ENCODE results near the gene HRCT1. TPM values are rescaled to one million over a fixed set of nuclear protein-coding genes. Genes with fewer than 3 reads are reported as not detected.

HRCT1 gene
- total RNA-seq, 4 donors from 2014 or later, result 4.0 to 32.7 (median 17.0) TPM

- TF ChIP-seq POLR2A (IDR thresholded peaks at IDR 0.05), result no peak
- no peak for TF ChIP-seq EP300 (IDR thresholded peaks at IDR 0.05)
- TF ChIP-seq, protein P1, sequence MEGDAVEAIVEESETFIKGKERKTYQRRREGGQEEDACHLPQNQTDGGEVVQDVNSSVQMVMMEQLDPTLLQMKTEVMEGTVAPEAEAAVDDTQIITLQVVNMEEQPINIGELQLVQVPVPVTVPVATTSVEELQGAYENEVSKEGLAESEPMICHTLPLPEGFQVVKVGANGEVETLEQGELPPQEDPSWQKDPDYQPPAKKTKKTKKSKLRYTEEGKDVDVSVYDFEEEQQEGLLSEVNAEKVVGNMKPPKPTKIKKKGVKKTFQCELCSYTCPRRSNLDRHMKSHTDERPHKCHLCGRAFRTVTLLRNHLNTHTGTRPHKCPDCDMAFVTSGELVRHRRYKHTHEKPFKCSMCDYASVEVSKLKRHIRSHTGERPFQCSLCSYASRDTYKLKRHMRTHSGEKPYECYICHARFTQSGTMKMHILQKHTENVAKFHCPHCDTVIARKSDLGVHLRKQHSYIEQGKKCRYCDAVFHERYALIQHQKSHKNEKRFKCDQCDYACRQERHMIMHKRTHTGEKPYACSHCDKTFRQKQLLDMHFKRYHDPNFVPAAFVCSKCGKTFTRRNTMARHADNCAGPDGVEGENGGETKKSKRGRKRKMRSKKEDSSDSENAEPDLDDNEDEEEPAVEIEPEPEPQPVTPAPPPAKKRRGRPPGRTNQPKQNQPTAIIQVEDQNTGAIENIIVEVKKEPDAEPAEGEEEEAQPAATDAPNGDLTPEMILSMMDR (IDR thresholded peaks at IDR 0.05), result no peak
- no peak for TF ChIP-seq POLR2AphosphoS5 (IDR thresholded peaks at IDR 0.05)
- whole genome bisulfite sequencing, 2 donors (ENCODE audit: low coverage in 1 of 2), result 34 to 38% methylated on average over 4 to 7 of the region's 9 CpGs
- Histone ChIP-seq H3K9me3 (no peaks in the 10 kb centered on the region), H3K27me3 (no peaks in the 10 kb centered on the region), H3K4me3 (no peak overlapping the region), H3K36me3 (no peaks in the 10 kb centered on the region), H3K27ac (peak overlapping the region in 2 of 4 donors; percentile 2 to 30), H3K4me1 (peaks cover under 1 to 58% (median 19%) of the 10 kb centered on the region in 3 donors)
- peak; percentile 62 for ATAC-seq
These were observed 8.4 kb downstream of the HRCT1 start for GRCh38 chr9:35914301-35914807.

DNA sequence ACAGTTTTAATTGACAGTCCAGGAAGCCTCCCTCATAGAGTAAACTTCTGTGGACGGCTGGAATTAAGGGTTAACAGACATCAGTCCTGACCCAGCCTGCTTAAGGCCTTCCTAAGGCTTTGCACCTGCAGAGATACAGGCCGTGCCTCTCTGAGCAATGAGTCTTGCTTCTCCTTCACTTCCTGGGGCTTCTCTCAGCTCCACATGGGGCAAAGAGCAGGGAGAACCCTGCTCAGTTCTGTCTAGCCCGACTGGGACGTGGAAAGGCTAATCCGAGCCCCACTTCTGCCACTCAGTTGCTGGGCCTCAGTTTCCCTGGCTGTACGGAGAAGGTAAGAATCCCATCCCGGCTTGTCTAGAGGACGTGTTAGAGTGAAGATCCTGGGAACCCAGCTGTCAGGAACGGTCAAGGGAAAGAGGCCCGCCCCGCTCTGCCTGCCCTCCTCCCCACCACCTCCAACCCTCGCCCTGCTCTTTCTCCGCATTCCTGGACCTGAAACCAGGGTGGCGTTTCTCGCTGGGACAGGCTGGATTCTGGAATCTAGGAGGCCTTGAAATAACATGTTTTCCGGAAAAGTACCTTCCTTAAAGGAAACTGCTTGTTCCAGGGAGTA lies 9.8 kb downstream of the HRCT1 start:
- 77 to 100% methylated on average over 2 to 7 of the region's 16 CpGs for WGBS, 2 donors (ENCODE audit: low coverage in 1 of 2)

GRCh38 chr9:35917261-35917660 lies 11.3 kb downstream of the HRCT1 start:
- TF ChIP-seq, protein P1 (IDR thresholded peaks at IDR 0.05), result no peak
- TF ChIP-seq POLR2AphosphoS5 (IDR thresholded peaks at IDR 0.05) (no peak), EP300 (IDR thresholded peaks at IDR 0.05) (no peak), POLR2A (IDR thresholded peaks at IDR 0.05) (no peak)
- H3K36me3 ChIP-seq, result no peaks in the 10 kb centered on the region
- 89% methylated on average over 2 of the region's 4 CpGs; no CpG with 5 or more reads in 1 of the 2 donors for WGBS, 2 donors (ENCODE audit: low coverage in 1 of 2)
- H3K4me1 ChIP-seq, result peaks cover 0 to 44% (median 5%) of the 10 kb centered on the region in 3 donors
- ATAC-seq, result no peak
- H3K27me3 ChIP-seq, result no peaks in the 10 kb centered on the region
- no peaks in the 10 kb centered on the region for H3K9me3 ChIP-seq
- H3K4me3 ChIP-seq, result no peak overlapping the region
- H3K27ac ChIP-seq, result peak overlapping the region in 3 of 4 donors; percentile 33 to 64 (median 42)

More for the DNA sequence above, 9.8 kb downstream of the HRCT1 start:
- no peak for ATAC-seq
- no peaks in the 10 kb centered on the region for H3K36me3 ChIP-seq
- TF ChIP-seq EP300 (IDR thresholded peaks at IDR 0.05), result no peak
- no peak for TF ChIP-seq POLR2A (IDR thresholded peaks at IDR 0.05)
- TF ChIP-seq, protein P1 (IDR thresholded peaks at IDR 0.05), result no peak
- no peak for TF ChIP-seq POLR2AphosphoS5 (IDR thresholded peaks at IDR 0.05)
- H3K27me3 ChIP-seq, result no peaks in the 10 kb centered on the region
- no peaks in the 10 kb centered on the region for H3K9me3 ChIP-seq
- peaks cover 0 to 56% (median 10%) of the 10 kb centered on the region in 3 donors for H3K4me1 ChIP-seq
- H3K4me3 ChIP-seq, result no peak overlapping the region
- peak overlapping the region in 3 of 4 donors; percentile 30 to 64 (median 54) for H3K27ac ChIP-seq

DNA sequence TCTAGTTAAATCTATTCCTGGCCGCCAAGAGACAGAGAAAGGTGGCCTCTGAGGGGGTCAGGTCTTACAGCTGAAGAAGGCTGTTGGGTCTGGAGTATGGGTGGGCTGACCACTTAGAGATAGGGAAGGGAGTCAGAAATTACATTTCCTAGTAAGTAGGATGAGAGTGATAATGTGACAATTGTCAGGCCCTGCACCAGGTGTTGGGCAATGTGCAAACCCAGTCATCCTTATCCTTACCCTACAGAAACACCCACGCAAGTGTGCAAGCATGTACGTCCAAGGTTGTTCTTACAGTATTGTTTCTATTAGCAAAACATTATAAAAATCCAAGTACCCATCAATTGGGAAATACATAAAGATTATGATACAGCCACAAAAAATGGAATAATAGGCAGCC lies 12.8 kb downstream of the HRCT1 start:
- H3K27ac ChIP-seq, result peak overlapping the region in 3 of 4 donors; percentile 20 to 64 (median 41)
- no peak overlapping the region for H3K4me3 ChIP-seq
- ATAC-seq, result no peak
- TF ChIP-seq EP300 (IDR thresholded peaks at IDR 0.05) (no peak), POLR2AphosphoS5 (IDR thresholded peaks at IDR 0.05) (no peak)
- TF ChIP-seq, protein P1 (IDR thresholded peaks at IDR 0.05), result no peak
- H3K27me3 ChIP-seq, result no peaks in the 10 kb centered on the region
- no peaks in the 10 kb centered on the region for H3K9me3 ChIP-seq
- no peaks in the 10 kb centered on the region for H3K36me3 ChIP-seq
- 67 to 73% methylated on average over 3 of the region's 3 CpGs for whole genome bisulfite sequencing, 2 donors (ENCODE audit: low coverage in 1 of 2)
- peaks cover 4 to 44% (median 11%) of the 10 kb centered on the region in 3 donors for H3K4me1 ChIP-seq

All from gastroesophageal sphincter (tissue), 4 donors.